ENCODE data around the gene ITPR2.

The ITPR2 gene

DNA sequence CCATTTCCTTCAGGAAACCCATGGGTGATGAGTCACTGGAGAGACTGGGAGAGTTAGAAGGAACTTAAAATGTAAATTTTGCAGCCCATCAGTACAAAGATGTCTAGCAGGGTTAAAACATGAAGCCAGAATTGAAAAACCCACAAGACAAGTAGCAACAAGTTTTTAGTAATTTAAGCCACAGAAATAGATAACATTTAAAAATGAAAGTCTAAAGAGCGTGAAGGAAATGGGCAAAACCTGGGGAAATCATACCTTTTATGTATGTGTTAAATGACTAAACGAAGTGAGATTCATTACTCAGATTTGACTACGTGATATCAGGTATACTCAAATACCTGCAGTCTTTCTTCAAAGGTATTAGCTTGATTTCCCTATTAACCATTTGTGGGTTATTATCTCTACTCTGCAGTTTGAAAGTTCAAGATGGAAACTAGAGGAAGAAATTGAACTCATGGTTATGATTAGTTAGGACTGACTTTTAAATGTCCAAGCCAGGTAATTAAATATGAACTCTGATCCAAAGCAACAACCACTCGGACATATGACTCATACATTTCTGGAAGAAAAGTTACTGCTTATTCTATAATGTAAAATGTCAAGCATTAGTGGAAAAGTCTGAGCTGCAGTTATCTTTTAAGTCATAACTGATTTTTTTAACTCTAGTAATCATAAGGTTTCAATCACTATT lies 84.1 kb downstream of the ITPR2 start:
- TF ChIP-seq, protein P1, sequence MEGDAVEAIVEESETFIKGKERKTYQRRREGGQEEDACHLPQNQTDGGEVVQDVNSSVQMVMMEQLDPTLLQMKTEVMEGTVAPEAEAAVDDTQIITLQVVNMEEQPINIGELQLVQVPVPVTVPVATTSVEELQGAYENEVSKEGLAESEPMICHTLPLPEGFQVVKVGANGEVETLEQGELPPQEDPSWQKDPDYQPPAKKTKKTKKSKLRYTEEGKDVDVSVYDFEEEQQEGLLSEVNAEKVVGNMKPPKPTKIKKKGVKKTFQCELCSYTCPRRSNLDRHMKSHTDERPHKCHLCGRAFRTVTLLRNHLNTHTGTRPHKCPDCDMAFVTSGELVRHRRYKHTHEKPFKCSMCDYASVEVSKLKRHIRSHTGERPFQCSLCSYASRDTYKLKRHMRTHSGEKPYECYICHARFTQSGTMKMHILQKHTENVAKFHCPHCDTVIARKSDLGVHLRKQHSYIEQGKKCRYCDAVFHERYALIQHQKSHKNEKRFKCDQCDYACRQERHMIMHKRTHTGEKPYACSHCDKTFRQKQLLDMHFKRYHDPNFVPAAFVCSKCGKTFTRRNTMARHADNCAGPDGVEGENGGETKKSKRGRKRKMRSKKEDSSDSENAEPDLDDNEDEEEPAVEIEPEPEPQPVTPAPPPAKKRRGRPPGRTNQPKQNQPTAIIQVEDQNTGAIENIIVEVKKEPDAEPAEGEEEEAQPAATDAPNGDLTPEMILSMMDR (IDR thresholded peaks at IDR 0.05; ENCODE audit: control extremely low read depth, extremely low read depth, low read depth, missing control alignments), result no peak
- CTCF ChIA-PET, result no interaction called here
- POLR2A ChIA-PET, result interaction anchor here (0.7 kb wide), 1 partner anchor 20 kb away, joined by 3 read pairs; no protein-coding TSS in a partner anchor

DNA sequence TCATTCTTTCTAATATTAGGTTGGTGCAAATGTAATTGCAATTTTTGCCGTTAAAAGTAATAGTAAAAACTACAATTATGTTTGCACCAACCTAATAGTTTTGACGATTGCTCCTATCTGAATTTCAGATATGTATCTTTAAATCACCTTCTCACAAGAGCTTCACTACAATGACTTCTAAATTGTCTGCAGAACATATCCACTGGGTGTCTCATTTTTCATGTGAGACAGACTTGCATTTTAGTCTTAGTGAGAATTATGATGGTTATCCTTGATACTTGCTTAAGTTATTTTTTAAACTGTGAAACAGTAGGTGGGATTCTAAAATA lies 84.6 kb downstream of the ITPR2 start:
- TF ChIP-seq, protein P1 (IDR thresholded peaks at IDR 0.05; ENCODE audit: control extremely low read depth, extremely low read depth, low read depth, missing control alignments), result no peak
- ChIA-PET CTCF (interaction anchor here (1.8 kb wide), 2 partner anchors 11 to 15 kb away, joined by 3 to 5 read pairs; no protein-coding TSS in a partner anchor), POLR2A (no interaction called here)
- no peak for DNase-seq (ENCODE audit: extremely low spot score)

More for the DNA sequence above, 84.1 kb downstream of the ITPR2 start:
- peak; percentile 30 for DNase-seq (ENCODE audit: extremely low spot score)

DNA sequence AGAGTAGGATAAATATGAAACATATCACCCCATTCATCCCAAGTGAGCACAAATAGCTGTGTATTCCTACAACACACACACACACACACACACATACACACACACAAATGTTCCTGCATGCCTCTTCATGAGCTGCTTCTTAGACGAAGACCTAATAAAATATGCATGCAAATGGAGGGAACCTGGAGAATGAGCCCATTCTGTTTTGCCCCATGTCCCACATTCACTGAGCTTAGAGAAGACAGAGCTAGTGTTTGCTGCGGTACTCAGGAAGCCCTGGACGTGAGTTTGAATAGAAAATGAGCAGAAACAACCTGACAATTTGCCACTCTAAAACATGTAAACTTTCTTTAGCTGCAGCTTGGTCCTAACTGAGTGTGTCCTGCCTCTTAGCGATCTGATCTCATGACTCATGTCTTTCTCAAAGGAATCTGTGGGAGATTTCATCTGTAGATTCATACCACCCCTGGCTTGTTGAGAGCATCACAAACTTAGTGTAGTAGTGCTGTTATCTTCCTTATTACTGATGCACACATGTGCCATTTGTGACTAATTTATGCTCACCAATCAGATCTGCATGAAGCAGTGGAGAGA lies 86.8 kb downstream of the ITPR2 start:
- TF ChIP-seq, protein P1 (IDR thresholded peaks at IDR 0.05; ENCODE audit: control extremely low read depth, extremely low read depth, low read depth, missing control alignments), result no peak
- CTCF ChIA-PET, result interaction anchor here (1.0 to 1.9 kb wide), 2 partner anchors 8 to 17 kb away, joined by 4 to 7 read pairs; no protein-coding TSS in a partner anchor
- POLR2A ChIA-PET, result no interaction called here
- peak; percentile 15 for DNase-seq (ENCODE audit: extremely low spot score)

DNA sequence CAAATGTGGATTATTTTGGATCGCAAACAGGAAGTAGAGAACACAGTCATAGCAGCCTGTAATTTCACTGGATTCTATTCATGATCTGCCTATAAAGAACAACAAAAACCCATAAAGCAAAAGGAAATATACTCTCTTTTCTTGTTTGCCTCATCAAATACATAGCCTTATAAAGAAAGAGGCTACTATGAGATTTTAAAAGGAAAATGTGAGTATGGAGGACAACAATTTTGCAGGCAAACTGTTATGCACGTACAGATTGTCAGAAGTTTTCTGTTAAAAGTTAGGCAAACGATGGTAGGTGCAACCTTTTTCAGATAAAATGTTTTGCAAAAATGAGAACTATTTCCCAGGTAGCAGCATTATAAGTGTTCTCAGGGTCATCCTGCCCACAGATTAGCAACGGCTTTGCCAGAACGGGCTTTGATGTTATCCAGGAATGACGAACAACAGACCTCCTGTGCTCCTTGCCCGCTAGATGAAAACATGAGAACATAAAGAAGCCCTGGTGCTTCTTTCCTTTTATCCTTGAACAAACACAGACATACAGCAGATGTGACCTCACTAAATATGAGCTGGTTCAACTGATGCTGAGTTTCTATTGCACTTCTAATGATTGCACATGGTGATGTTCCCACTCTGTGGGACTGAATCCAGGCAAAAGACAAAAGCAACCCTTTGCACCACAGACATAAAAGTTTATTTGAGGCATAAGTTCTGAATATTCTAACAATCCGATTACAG lies 88.1 kb downstream of the ITPR2 start:
- POLR2A ChIA-PET, result no interaction called here
- no peak for DNase-seq (ENCODE audit: extremely low spot score)
- CTCF ChIA-PET, result interaction anchor here (1.9 kb wide), 1 partner anchor 16 kb away, joined by 7 read pairs; no protein-coding TSS in a partner anchor
- TF ChIP-seq, protein P1 (IDR thresholded peaks at IDR 0.05; ENCODE audit: control extremely low read depth, extremely low read depth, low read depth, missing control alignments), result no peak

DNA sequence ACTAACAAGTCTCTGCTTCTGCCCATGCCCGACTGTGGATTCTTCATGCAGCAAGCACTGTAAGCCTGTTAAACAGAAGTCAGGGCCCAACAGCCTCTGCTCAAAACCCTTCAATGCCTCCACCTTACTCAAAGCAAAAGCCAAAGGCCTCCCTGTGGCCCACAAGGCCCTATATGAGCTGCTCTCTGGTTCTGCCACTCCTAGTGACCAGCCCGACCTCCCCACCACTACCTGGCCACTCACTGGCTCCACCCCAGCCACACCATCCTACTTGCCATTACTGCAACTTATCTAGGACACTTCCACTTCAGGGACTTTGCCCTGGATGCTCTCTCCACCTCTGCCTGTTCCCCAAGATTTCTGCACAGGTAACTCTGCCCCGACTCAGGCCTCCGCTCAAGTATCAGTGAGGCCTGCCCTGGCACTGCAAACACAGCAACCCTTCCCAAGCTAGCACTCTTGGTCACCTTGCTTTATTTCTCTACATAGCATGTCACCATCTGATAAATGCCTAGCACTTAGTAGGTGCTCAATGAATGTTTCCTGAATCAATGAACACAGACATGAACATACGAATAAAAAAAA lies 88.9 kb downstream of the ITPR2 start:
- no peak for DNase-seq (ENCODE audit: extremely low spot score)
- ChIA-PET CTCF (no interaction called here), POLR2A (no interaction called here)
- TF ChIP-seq, protein P1 (IDR thresholded peaks at IDR 0.05; ENCODE audit: control extremely low read depth, extremely low read depth, low read depth, missing control alignments), result no peak

DNA sequence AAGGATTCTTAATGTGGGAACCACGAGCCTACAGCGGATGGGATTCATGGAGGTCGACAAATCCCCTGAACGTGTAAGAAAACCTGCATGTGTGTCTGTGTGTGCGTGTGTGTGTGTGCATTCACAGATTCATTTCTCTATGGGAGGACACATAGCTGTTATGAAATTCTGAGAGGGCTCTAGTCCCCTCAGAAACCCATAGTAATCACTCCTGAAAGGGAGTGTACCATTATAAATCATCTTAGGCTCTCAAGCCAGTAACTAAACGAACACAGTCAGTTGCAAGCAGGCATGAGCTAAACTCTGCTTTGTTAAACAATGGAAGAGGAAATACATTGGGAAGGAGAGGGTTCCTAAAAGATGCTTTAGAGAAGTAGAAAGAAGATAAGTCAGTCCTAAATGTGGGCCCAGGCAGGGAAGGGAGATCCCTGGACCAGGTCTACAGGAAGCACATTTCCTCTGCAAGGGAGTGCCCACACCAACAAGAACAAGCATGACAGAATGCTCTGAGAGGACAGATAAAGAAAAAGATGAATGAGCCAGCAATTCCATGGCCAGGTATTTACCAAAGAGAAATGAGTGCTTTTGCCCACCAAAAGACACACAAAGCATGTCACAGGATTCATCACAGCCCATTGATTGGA lies 91.3 kb downstream of the ITPR2 start:
- ChIA-PET CTCF (interaction anchor here (1.3 to 3.1 kb wide), 2 partner anchors 11 kb away, joined by 4 to 12 read pairs; no protein-coding TSS in a partner anchor), POLR2A (no interaction called here)
- DNase-seq (ENCODE audit: extremely low spot score), result no peak
- TF ChIP-seq, protein P1 (IDR thresholded peaks at IDR 0.05; ENCODE audit: control extremely low read depth, extremely low read depth, low read depth, missing control alignments), result no peak

Measured in GM10248 (cell line).